HCT116 (cell line): ENCODE measurements around the gene PCP4. TPM values are rescaled to one million over a fixed set of nuclear protein-coding genes. Genes with fewer than 3 reads are reported as not detected.

Experiments used
- ATAC-seq: fragments of 200-7000 bp; cut with Tn5 transposase; 2 replicates; pipeline ENCODE4 v1.9.1; 2020; ENCODE audit warnings: mild to moderate bottlenecking, moderate library complexity
- BruUV-seq: library from RNA; stranded (reverse); fragments of 400-500 nt; replicated peaks from 2 replicates; lab custom pipeline; 2021; lab: Mats Ljungman, UMichigan
- CTCF ChIA-PET: fragments of 300-600 bp; sonication (Branson Sonifier 250); formaldehyde crosslinking; loops from one replicate; lab custom pipeline; 2021; ENCODE audit warnings: antibody characterized with exemption; lab: Charles Lee
- POLR2A ChIA-PET: fragments of 300-600, 350-600 bp; sonication (Branson Sonifier 250); formaldehyde crosslinking; loops from one replicate; lab custom pipeline; 2021; ENCODE audit warnings: antibody characterized with exemption; lab: Charles Lee
- RAD21 ChIA-PET, 2 experiments: fragments of 300-600 bp; sonication (Branson Sonifier 250); formaldehyde crosslinking; loops; one replicate each; lab custom pipeline; 2023; ENCODE audit warnings: low total read pairs in 2 of 2; ENCODE audit not compliant: uncharacterized antibody in 2 of 2, unreplicated experiment in 2 of 2, low non-redundant PET in 1 of 2; lab: Charles Lee
- DNase-seq: peaks from one replicate; pipeline ENCODE4 v3.0.0-alpha.2; 2010; ENCODE audit warnings: low read depth, low spot score
- H2AFZ ChIP-seq: fragments of 200-600 bp; shearing (Covaris generic), sonication (generic); 2 replicates; pipeline ENCODE4 v1.6.1; 2017; ENCODE audit warnings: low read depth, mixed run types, mixed read lengths, antibody characterized with exemption, low read length; ENCODE audit not compliant: poor library complexity, severe bottlenecking
- H3K27ac ChIP-seq: 2 replicates; pipeline ENCODE4 v1.5.1; 2012; ENCODE audit warnings: low read depth, low read length
- H3K27me3 ChIP-seq: fragments of 200-600 bp; sonication (generic); 2 replicates; pipeline ENCODE4 v1.6.1; 2016; ENCODE audit warnings: mixed run types, low read length, mixed read lengths; ENCODE audit not compliant: insufficient read depth
- H3K36me3 ChIP-seq, 2 experiments: fragments of 200-500 bp in 1 of 2; fragments of 200-600 bp in 1 of 2; sonication (Bioruptor generic) in 1 of 2; sonication (generic) in 1 of 2; 2 replicates each; pipeline versions ENCODE4 v1.5.1 to v1.6.1; 2014 to 2016; ENCODE audit warnings: low read length in 2 of 2, inconsistent platforms in 1 of 2, mixed read lengths in 1 of 2, mixed run types in 1 of 2; ENCODE audit not compliant: insufficient read depth in 2 of 2, control insufficient read depth in 1 of 2
- H3K4me1 ChIP-seq, 2 experiments: fragments of 200-600 bp in 1 of 2; sonication (generic) in 1 of 2; 2 replicates each; pipeline versions ENCODE4 v1.5.1 to v1.6.1; 2012 to 2017; ENCODE audit warnings: low read length in 2 of 2, inconsistent platforms in 1 of 2, mild to moderate bottlenecking in 1 of 2, mixed read lengths in 1 of 2, mixed run types in 1 of 2, moderate library complexity in 1 of 2; ENCODE audit not compliant: insufficient read depth in 2 of 2, control insufficient read depth in 1 of 2
- H3K4me2 ChIP-seq: fragments of 200-600 bp; sonication (generic); 2 replicates; pipeline ENCODE4 v1.6.1; 2017; ENCODE audit warnings: mixed run types, low read length, mixed read lengths
- H3K4me3 ChIP-seq, 2 experiments: fragments of 200-600 bp in 1 of 2; sonication (generic) in 1 of 2; replicated peaks in 1 of 2; 2 replicates each; pipeline ENCODE4 v1.5.1; 2011 to 2016; ENCODE audit warnings: low read length in 2 of 2, control low read depth in 1 of 2, low read depth in 1 of 2, mild to moderate bottlenecking in 1 of 2, mixed read lengths in 1 of 2, mixed run types in 1 of 2
- H3K79me2 ChIP-seq: fragments of 200-600 bp; sonication (generic); 2 replicates; pipeline ENCODE4 v1.6.1; 2017; ENCODE audit warnings: mild to moderate bottlenecking, mixed run types, low read length, moderate library complexity, mixed read lengths; ENCODE audit not compliant: insufficient read depth
- H3K9ac ChIP-seq: fragments of 200-600 bp; sonication (generic); 2 replicates; pipeline ENCODE4 v1.6.1; 2016; ENCODE audit warnings: low read length, mixed read lengths
- H3K9me2 ChIP-seq: fragments of 200-600 bp; sonication (generic), shearing (Covaris generic); 2 replicates; pipeline ENCODE4 v1.6.1; 2017; ENCODE audit warnings: mixed run types, mild to moderate bottlenecking, moderate library complexity; ENCODE audit not compliant: insufficient read depth
- H3K9me3 ChIP-seq, 2 experiments: fragments of 200-500 bp in 1 of 2; fragments of 200-600 bp in 1 of 2; sonication (Bioruptor generic) in 1 of 2; sonication (generic) in 1 of 2; 2 replicates each; pipeline ENCODE4 v1.6.1; 2014 to 2017; ENCODE audit warnings: low read length in 2 of 2, mixed read lengths in 2 of 2, inconsistent platforms in 1 of 2, low read depth in 1 of 2, mild to moderate bottlenecking in 1 of 2, mixed run types in 1 of 2, moderate library complexity in 1 of 2; ENCODE audit not compliant: control insufficient read depth in 1 of 2, insufficient read depth in 1 of 2
- H4K20me1 ChIP-seq: fragments of 200-600 bp; sonication (generic), shearing (Covaris generic); 2 replicates; pipeline ENCODE4 v1.6.1; 2017; ENCODE audit warnings: mixed run types, mild to moderate bottlenecking, moderate library complexity; ENCODE audit not compliant: insufficient read depth
- ATF3 ChIP-seq: IDR thresholded peaks from 2 replicates; pipeline ENCODE4 v1.6.1; 2012
- CBX3 ChIP-seq: IDR thresholded peaks from 2 replicates; pipeline ENCODE4 v1.6.1; 2012; ENCODE audit warnings: low read depth
- CEBPB ChIP-seq: IDR thresholded peaks from 2 replicates; pipeline ENCODE4 v1.6.1; 2012; ENCODE audit warnings: low read depth
- EGR1 ChIP-seq: IDR thresholded peaks from 2 replicates; pipeline ENCODE4 v1.6.1; 2012; ENCODE audit warnings: low read depth
- ELF1 ChIP-seq: IDR thresholded peaks from 2 replicates; pipeline ENCODE4 v1.6.1; 2012; ENCODE audit warnings: low read depth, borderline replicate concordance
- EZH2 ChIP-seq: fragments of 200-600 bp; sonication (generic); IDR thresholded peaks from 2 replicates; pipeline ENCODE4 v1.6.1; 2017; ENCODE audit warnings: antibody characterized with exemption, mixed run types
- FOSL1 ChIP-seq: IDR thresholded peaks from 2 replicates; pipeline ENCODE4 v1.6.1; 2012; ENCODE audit warnings: low read depth
- JUND ChIP-seq: IDR thresholded peaks from 2 replicates; pipeline ENCODE4 v1.6.1; 2012
- POLR2A ChIP-seq: IDR thresholded peaks from 2 replicates; pipeline ENCODE4 v1.7.0; 2011; ENCODE audit warnings: borderline replicate concordance; ENCODE audit not compliant: insufficient read depth, insufficient read length; ENCODE audit errors: extremely low read depth
- POLR2AphosphoS5 ChIP-seq: IDR thresholded peaks from 2 replicates; pipeline ENCODE4 v1.6.1; 2011; ENCODE audit warnings: mild to moderate bottlenecking, low read depth, low read length, moderate library complexity
- RAD21 ChIP-seq: IDR thresholded peaks from 2 replicates; pipeline ENCODE4 v1.6.1; 2012; ENCODE audit warnings: low read depth, mild to moderate bottlenecking
- SIN3A ChIP-seq: IDR thresholded peaks from 2 replicates; pipeline ENCODE4 v1.6.1; 2012; ENCODE audit warnings: low read depth
- SP1 ChIP-seq: IDR thresholded peaks from 2 replicates; pipeline ENCODE4 v1.6.1; 2012; ENCODE audit warnings: low read depth
- SRF ChIP-seq: IDR thresholded peaks from 2 replicates; pipeline ENCODE4 v1.6.1; 2012; ENCODE audit warnings: low read depth
- TCF7L2 ChIP-seq: IDR thresholded peaks from 2 replicates; pipeline ENCODE4 v1.7.0; 2011; ENCODE audit warnings: borderline replicate concordance, inconsistent platforms; ENCODE audit not compliant: insufficient read depth, insufficient read length; ENCODE audit errors: extremely low read depth
- YY1 ChIP-seq: IDR thresholded peaks from 2 replicates; pipeline ENCODE4 v1.6.1; 2011; ENCODE audit warnings: low read length, low read depth, moderate library complexity, mild to moderate bottlenecking; ENCODE audit not compliant: insufficient replicate concordance; ENCODE audit errors: extremely low read depth
- ZFX ChIP-seq: fragments of 450-650 bp; IDR thresholded peaks from 2 replicates; pipeline ENCODE4 v1.6.1; 2017
- ZNF274 ChIP-seq: fragments of 200-500 bp; sonication (Bioruptor generic); IDR thresholded peaks from 2 replicates; pipeline ENCODE4 v1.6.1; 2014; ENCODE audit warnings: mild to moderate bottlenecking, low read depth, low read length, inconsistent platforms
- intact Hi-C: fragments of 100-400 bp; cut with micrococcal nuclease; formaldehyde crosslinking; loops from 2 replicates; pipeline ENCODE4 v1.10.0; 2022
- total RNA-seq: library from RNA; stranded (reverse); gene quantifications from one replicate; pipeline ENCODE4 v1.2.1, GENCODE V29; 2021; ENCODE audit not compliant: unreplicated experiment
- TF ChIP-seq, protein P1 (sequence below): IDR thresholded peaks from 2 replicates; pipeline ENCODE4 v1.6.1; 2011; ENCODE audit warnings: mild to moderate bottlenecking, low read length, moderate library complexity; ENCODE audit not compliant: insufficient replicate concordance; ENCODE audit errors: extremely low read depth
- TF ChIP-seq, protein P2 (sequence below): IDR thresholded peaks from 2 replicates; pipeline ENCODE4 v1.6.1; 2012; ENCODE audit warnings: low read depth

PCP4 gene
- total RNA-seq, 1 experiment from 2014 or later: not detected

- CTCF ChIA-PET: no interaction called here
- RAD21 ChIA-PET: no interaction called here
These were observed 33.3 kb downstream of the PCP4 start for GRCh38 chr21:39900491-39900890.

More at GRCh38 chr21:39900491-39900890, 33.3 kb downstream of the PCP4 start:
- ATAC-seq (no peak), DNase-seq (no peak)
- no peaks in the 10 kb centered on the region; a peak in 1 of 4 replicates for H3K9me3 ChIP-seq
- no peaks in the 10 kb centered on the region for H3K9me2 ChIP-seq
- no peak overlapping the region for H3K4me3 ChIP-seq
- no peaks in the 10 kb centered on the region for H3K4me1 ChIP-seq
- intact Hi-C loops: no loop called here
- no peak overlapping the region for H3K4me2 ChIP-seq
- no peak overlapping the region for H3K9ac ChIP-seq
- H3K36me3 ChIP-seq: no peaks in the 10 kb centered on the region
- H3K27me3 ChIP-seq: no peaks in the 10 kb centered on the region
- H3K27ac ChIP-seq: no peak overlapping the region
- H4K20me1 ChIP-seq: no peaks in the 10 kb centered on the region
- TF ChIP-seq, protein P1, sequence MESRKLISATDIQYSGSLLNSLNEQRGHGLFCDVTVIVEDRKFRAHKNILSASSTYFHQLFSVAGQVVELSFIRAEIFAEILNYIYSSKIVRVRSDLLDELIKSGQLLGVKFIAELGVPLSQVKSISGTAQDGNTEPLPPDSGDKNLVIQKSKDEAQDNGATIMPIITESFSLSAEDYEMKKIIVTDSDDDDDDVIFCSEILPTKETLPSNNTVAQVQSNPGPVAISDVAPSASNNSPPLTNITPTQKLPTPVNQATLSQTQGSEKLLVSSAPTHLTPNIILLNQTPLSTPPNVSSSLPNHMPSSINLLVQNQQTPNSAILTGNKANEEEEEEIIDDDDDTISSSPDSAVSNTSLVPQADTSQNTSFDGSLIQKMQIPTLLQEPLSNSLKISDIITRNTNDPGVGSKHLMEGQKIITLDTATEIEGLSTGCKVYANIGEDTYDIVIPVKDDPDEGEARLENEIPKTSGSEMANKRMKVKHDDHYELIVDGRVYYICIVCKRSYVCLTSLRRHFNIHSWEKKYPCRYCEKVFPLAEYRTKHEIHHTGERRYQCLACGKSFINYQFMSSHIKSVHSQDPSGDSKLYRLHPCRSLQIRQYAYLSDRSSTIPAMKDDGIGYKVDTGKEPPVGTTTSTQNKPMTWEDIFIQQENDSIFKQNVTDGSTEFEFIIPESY: no peak
- no peak for TF ChIP-seq ZNF274
- TF ChIP-seq ELF1: no peak
- no peak for TF ChIP-seq EZH2
- TF ChIP-seq SIN3A: no peak
- no peak for TF ChIP-seq POLR2A
- no peak for TF ChIP-seq FOSL1
- no peak for TF ChIP-seq ATF3
- TF ChIP-seq YY1: no peak
- no peak for TF ChIP-seq POLR2AphosphoS5
- TF ChIP-seq ZFX: no peak
- no peak for TF ChIP-seq SRF
- no peak for TF ChIP-seq RAD21
- TF ChIP-seq JUND: no peak
- no peak for TF ChIP-seq SP1
- TF ChIP-seq CEBPB: no peak
- no peak for TF ChIP-seq CBX3
- TF ChIP-seq EGR1: no peak
- TF ChIP-seq, protein P2, sequence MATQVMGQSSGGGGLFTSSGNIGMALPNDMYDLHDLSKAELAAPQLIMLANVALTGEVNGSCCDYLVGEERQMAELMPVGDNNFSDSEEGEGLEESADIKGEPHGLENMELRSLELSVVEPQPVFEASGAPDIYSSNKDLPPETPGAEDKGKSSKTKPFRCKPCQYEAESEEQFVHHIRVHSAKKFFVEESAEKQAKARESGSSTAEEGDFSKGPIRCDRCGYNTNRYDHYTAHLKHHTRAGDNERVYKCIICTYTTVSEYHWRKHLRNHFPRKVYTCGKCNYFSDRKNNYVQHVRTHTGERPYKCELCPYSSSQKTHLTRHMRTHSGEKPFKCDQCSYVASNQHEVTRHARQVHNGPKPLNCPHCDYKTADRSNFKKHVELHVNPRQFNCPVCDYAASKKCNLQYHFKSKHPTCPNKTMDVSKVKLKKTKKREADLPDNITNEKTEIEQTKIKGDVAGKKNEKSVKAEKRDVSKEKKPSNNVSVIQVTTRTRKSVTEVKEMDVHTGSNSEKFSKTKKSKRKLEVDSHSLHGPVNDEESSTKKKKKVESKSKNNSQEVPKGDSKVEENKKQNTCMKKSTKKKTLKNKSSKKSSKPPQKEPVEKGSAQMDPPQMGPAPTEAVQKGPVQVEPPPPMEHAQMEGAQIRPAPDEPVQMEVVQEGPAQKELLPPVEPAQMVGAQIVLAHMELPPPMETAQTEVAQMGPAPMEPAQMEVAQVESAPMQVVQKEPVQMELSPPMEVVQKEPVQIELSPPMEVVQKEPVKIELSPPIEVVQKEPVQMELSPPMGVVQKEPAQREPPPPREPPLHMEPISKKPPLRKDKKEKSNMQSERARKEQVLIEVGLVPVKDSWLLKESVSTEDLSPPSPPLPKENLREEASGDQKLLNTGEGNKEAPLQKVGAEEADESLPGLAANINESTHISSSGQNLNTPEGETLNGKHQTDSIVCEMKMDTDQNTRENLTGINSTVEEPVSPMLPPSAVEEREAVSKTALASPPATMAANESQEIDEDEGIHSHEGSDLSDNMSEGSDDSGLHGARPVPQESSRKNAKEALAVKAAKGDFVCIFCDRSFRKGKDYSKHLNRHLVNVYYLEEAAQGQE: no peak
- no peak for TF ChIP-seq TCF7L2
- no peak overlapping the region for H2AFZ ChIP-seq
- H3K79me2 ChIP-seq: no peaks in the 10 kb centered on the region
- BruUV-seq: no TSS peak
- POLR2A ChIA-PET: no interaction called here
